HCT116 (cell line): ENCODE measurements around the gene USP36. TPM values are rescaled to one million over a fixed set of nuclear protein-coding genes. Genes with fewer than 3 reads are reported as not detected.

Source experiments
- ATAC-seq: fragments of 200-7000 bp; cut with Tn5 transposase; 2 replicates; pipeline ENCODE4 v1.9.1; 2020; ENCODE audit warnings: mild to moderate bottlenecking, moderate library complexity
- BruUV-seq: library from RNA; stranded (reverse); fragments of 400-500 nt; replicated peaks from 2 replicates; lab custom pipeline; 2021; lab: Mats Ljungman, UMichigan
- CTCF ChIA-PET: fragments of 300-600 bp; sonication (Branson Sonifier 250); formaldehyde crosslinking; loops from one replicate; lab custom pipeline; 2021; ENCODE audit warnings: antibody characterized with exemption; lab: Charles Lee
- POLR2A ChIA-PET: fragments of 300-600, 350-600 bp; sonication (Branson Sonifier 250); formaldehyde crosslinking; loops from one replicate; lab custom pipeline; 2021; ENCODE audit warnings: antibody characterized with exemption; lab: Charles Lee
- RAD21 ChIA-PET, 2 experiments: fragments of 300-600 bp; sonication (Branson Sonifier 250); formaldehyde crosslinking; loops; one replicate each; lab custom pipeline; 2023; ENCODE audit warnings: low total read pairs in 2 of 2; ENCODE audit not compliant: uncharacterized antibody in 2 of 2, unreplicated experiment in 2 of 2, low non-redundant PET in 1 of 2; lab: Charles Lee
- DNase-seq: peaks from one replicate; pipeline ENCODE4 v3.0.0-alpha.2; 2010; ENCODE audit warnings: low read depth, low spot score
- H2AFZ ChIP-seq: fragments of 200-600 bp; shearing (Covaris generic), sonication (generic); 2 replicates; pipeline ENCODE4 v1.6.1; 2017; ENCODE audit warnings: low read depth, mixed run types, mixed read lengths, antibody characterized with exemption, low read length; ENCODE audit not compliant: poor library complexity, severe bottlenecking
- H3K27ac ChIP-seq: 2 replicates; pipeline ENCODE4 v1.5.1; 2012; ENCODE audit warnings: low read depth, low read length
- H3K27me3 ChIP-seq: fragments of 200-600 bp; sonication (generic); 2 replicates; pipeline ENCODE4 v1.6.1; 2016; ENCODE audit warnings: mixed run types, low read length, mixed read lengths; ENCODE audit not compliant: insufficient read depth
- H3K36me3 ChIP-seq, 2 experiments: fragments of 200-500 bp in 1 of 2; fragments of 200-600 bp in 1 of 2; sonication (Bioruptor generic) in 1 of 2; sonication (generic) in 1 of 2; 2 replicates each; pipeline versions ENCODE4 v1.5.1 to v1.6.1; 2014 to 2016; ENCODE audit warnings: low read length in 2 of 2, inconsistent platforms in 1 of 2, mixed read lengths in 1 of 2, mixed run types in 1 of 2; ENCODE audit not compliant: insufficient read depth in 2 of 2, control insufficient read depth in 1 of 2
- H3K4me1 ChIP-seq, 2 experiments: fragments of 200-600 bp in 1 of 2; sonication (generic) in 1 of 2; 2 replicates each; pipeline versions ENCODE4 v1.5.1 to v1.6.1; 2012 to 2017; ENCODE audit warnings: low read length in 2 of 2, inconsistent platforms in 1 of 2, mild to moderate bottlenecking in 1 of 2, mixed read lengths in 1 of 2, mixed run types in 1 of 2, moderate library complexity in 1 of 2; ENCODE audit not compliant: insufficient read depth in 2 of 2, control insufficient read depth in 1 of 2
- H3K4me2 ChIP-seq: fragments of 200-600 bp; sonication (generic); 2 replicates; pipeline ENCODE4 v1.6.1; 2017; ENCODE audit warnings: mixed run types, low read length, mixed read lengths
- H3K4me3 ChIP-seq, 2 experiments: fragments of 200-600 bp in 1 of 2; sonication (generic) in 1 of 2; replicated peaks in 1 of 2; 2 replicates each; pipeline ENCODE4 v1.5.1; 2011 to 2016; ENCODE audit warnings: low read length in 2 of 2, control low read depth in 1 of 2, low read depth in 1 of 2, mild to moderate bottlenecking in 1 of 2, mixed read lengths in 1 of 2, mixed run types in 1 of 2
- H3K79me2 ChIP-seq: fragments of 200-600 bp; sonication (generic); 2 replicates; pipeline ENCODE4 v1.6.1; 2017; ENCODE audit warnings: mild to moderate bottlenecking, mixed run types, low read length, moderate library complexity, mixed read lengths; ENCODE audit not compliant: insufficient read depth
- H3K9ac ChIP-seq: fragments of 200-600 bp; sonication (generic); 2 replicates; pipeline ENCODE4 v1.6.1; 2016; ENCODE audit warnings: low read length, mixed read lengths
- H3K9me2 ChIP-seq: fragments of 200-600 bp; sonication (generic), shearing (Covaris generic); 2 replicates; pipeline ENCODE4 v1.6.1; 2017; ENCODE audit warnings: mixed run types, mild to moderate bottlenecking, moderate library complexity; ENCODE audit not compliant: insufficient read depth
- H3K9me3 ChIP-seq, 2 experiments: fragments of 200-500 bp in 1 of 2; fragments of 200-600 bp in 1 of 2; sonication (Bioruptor generic) in 1 of 2; sonication (generic) in 1 of 2; 2 replicates each; pipeline ENCODE4 v1.6.1; 2014 to 2017; ENCODE audit warnings: low read length in 2 of 2, mixed read lengths in 2 of 2, inconsistent platforms in 1 of 2, low read depth in 1 of 2, mild to moderate bottlenecking in 1 of 2, mixed run types in 1 of 2, moderate library complexity in 1 of 2; ENCODE audit not compliant: control insufficient read depth in 1 of 2, insufficient read depth in 1 of 2
- H4K20me1 ChIP-seq: fragments of 200-600 bp; sonication (generic), shearing (Covaris generic); 2 replicates; pipeline ENCODE4 v1.6.1; 2017; ENCODE audit warnings: mixed run types, mild to moderate bottlenecking, moderate library complexity; ENCODE audit not compliant: insufficient read depth
- ATF3 ChIP-seq: IDR thresholded peaks from 2 replicates; pipeline ENCODE4 v1.6.1; 2012
- CBX3 ChIP-seq: IDR thresholded peaks from 2 replicates; pipeline ENCODE4 v1.6.1; 2012; ENCODE audit warnings: low read depth
- CEBPB ChIP-seq: IDR thresholded peaks from 2 replicates; pipeline ENCODE4 v1.6.1; 2012; ENCODE audit warnings: low read depth
- CTCF ChIP-seq, 3 experiments: fragments of 200-600 bp in 1 of 3; sonication (generic) in 1 of 3; IDR thresholded peaks in 2 of 3; conservative IDR thresholded peaks in 1 of 3; 2 replicates each; pipeline ENCODE4 v1.5.1; 2012 to 2017; ENCODE audit warnings: low read depth in 2 of 3, low read length in 2 of 3, antibody characterized with exemption in 1 of 3, borderline replicate concordance in 1 of 3, control low read depth in 1 of 3, mild to moderate bottlenecking in 1 of 3, mixed read lengths in 1 of 3, mixed run types in 1 of 3, moderate library complexity in 1 of 3; ENCODE audit not compliant: insufficient read depth in 1 of 3
- EGR1 ChIP-seq: IDR thresholded peaks from 2 replicates; pipeline ENCODE4 v1.6.1; 2012; ENCODE audit warnings: low read depth
- ELF1 ChIP-seq: IDR thresholded peaks from 2 replicates; pipeline ENCODE4 v1.6.1; 2012; ENCODE audit warnings: low read depth, borderline replicate concordance
- EZH2 ChIP-seq: fragments of 200-600 bp; sonication (generic); IDR thresholded peaks from 2 replicates; pipeline ENCODE4 v1.6.1; 2017; ENCODE audit warnings: antibody characterized with exemption, mixed run types
- EZH2phosphoT487 ChIP-seq: fragments of 200-600 bp; IDR thresholded peaks from 2 replicates; pipeline ENCODE4 v1.6.1; 2018; ENCODE audit warnings: antibody characterized with exemption, borderline replicate concordance
- FOSL1 ChIP-seq: IDR thresholded peaks from 2 replicates; pipeline ENCODE4 v1.6.1; 2012; ENCODE audit warnings: low read depth
- JUND ChIP-seq: IDR thresholded peaks from 2 replicates; pipeline ENCODE4 v1.6.1; 2012
- POLR2A ChIP-seq: IDR thresholded peaks from 2 replicates; pipeline ENCODE4 v1.7.0; 2011; ENCODE audit warnings: borderline replicate concordance; ENCODE audit not compliant: insufficient read depth, insufficient read length; ENCODE audit errors: extremely low read depth
- RAD21 ChIP-seq: IDR thresholded peaks from 2 replicates; pipeline ENCODE4 v1.6.1; 2012; ENCODE audit warnings: low read depth, mild to moderate bottlenecking
- REST ChIP-seq: IDR thresholded peaks from 2 replicates; pipeline ENCODE4 v1.6.1; 2012; ENCODE audit warnings: low read depth
- SIN3A ChIP-seq: IDR thresholded peaks from 2 replicates; pipeline ENCODE4 v1.6.1; 2012; ENCODE audit warnings: low read depth
- SRF ChIP-seq: IDR thresholded peaks from 2 replicates; pipeline ENCODE4 v1.6.1; 2012; ENCODE audit warnings: low read depth
- YY1 ChIP-seq: IDR thresholded peaks from 2 replicates; pipeline ENCODE4 v1.6.1; 2011; ENCODE audit warnings: low read length, low read depth, moderate library complexity, mild to moderate bottlenecking; ENCODE audit not compliant: insufficient replicate concordance; ENCODE audit errors: extremely low read depth
- ZNF274 ChIP-seq: fragments of 200-500 bp; sonication (Bioruptor generic); IDR thresholded peaks from 2 replicates; pipeline ENCODE4 v1.6.1; 2014; ENCODE audit warnings: mild to moderate bottlenecking, low read depth, low read length, inconsistent platforms
- intact Hi-C: fragments of 100-400 bp; cut with micrococcal nuclease; formaldehyde crosslinking; loops from 2 replicates; pipeline ENCODE4 v1.10.0; 2022
- total RNA-seq: library from RNA; stranded (reverse); gene quantifications from one replicate; pipeline ENCODE4 v1.2.1, GENCODE V29; 2021; ENCODE audit not compliant: unreplicated experiment
- TF ChIP-seq, protein P1 (sequence below): IDR thresholded peaks from 2 replicates; pipeline ENCODE4 v1.6.1; 2012

USP36 gene
- total RNA-seq, 1 experiment from 2014 or later, result 104 TPM

- peaks cover 3 to 10% of the 10 kb centered on the region in 2 experiments; a peak in 2 of 4 replicates for H3K4me1 ChIP-seq
- CTCF ChIA-PET, result no interaction called here
- BruUV-seq, result no TSS peak
Observed at GRCh38 chr17:78751447-78752161, 89.0 kb downstream of the USP36 start.

More at GRCh38 chr17:78751447-78752161, 89.0 kb downstream of the USP36 start:
- no peak for DNase-seq
- no peak overlapping the region for H3K27ac ChIP-seq
- TF ChIP-seq CEBPB, result no peak
- TF ChIP-seq POLR2A, result no peak
- TF ChIP-seq YY1, result no peak
- no peak for TF ChIP-seq EZH2
- TF ChIP-seq REST, result no peak
- TF ChIP-seq CBX3, result no peak
- TF ChIP-seq JUND, result no peak
- no peak for TF ChIP-seq FOSL1
- no peak for TF ChIP-seq SRF
- no peak for TF ChIP-seq EZH2phosphoT487
- no peak for TF ChIP-seq ELF1
- TF ChIP-seq, protein P1, sequence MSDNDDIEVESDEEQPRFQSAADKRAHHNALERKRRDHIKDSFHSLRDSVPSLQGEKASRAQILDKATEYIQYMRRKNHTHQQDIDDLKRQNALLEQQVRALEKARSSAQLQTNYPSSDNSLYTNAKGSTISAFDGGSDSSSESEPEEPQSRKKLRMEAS, result no peak
- no peak for TF ChIP-seq ZNF274
- TF ChIP-seq RAD21, result no peak
- no peak for TF ChIP-seq EGR1
- TF ChIP-seq CTCF (IDR thresholded peaks at IDR 0.05 in 2 of 3, conservative IDR thresholded peaks at IDR 0.05 in 1 of 3; ENCODE audit: borderline replicate concordance in 1 of 3, insufficient read depth in 1 of 3, low read depth in 2 of 3, low read length in 2 of 3), result no peak
- TF ChIP-seq SIN3A, result no peak
- no peak for TF ChIP-seq ATF3
- TF ChIP-seq, all 23 proteins: peak for 0
- no peak overlapping the region for H3K4me3 ChIP-seq
- H4K20me1 ChIP-seq, result no peaks in the 10 kb centered on the region; the same call in 1 of the 2 replicates
- ChIA-PET POLR2A (no interaction called here), RAD21 (no interaction called here)
- no peaks in the 10 kb centered on the region for H3K9me2 ChIP-seq
- H3K79me2 ChIP-seq, result peaks cover 23% of the 10 kb centered on the region
- ATAC-seq, result no peak
- H3K4me2 ChIP-seq, result no peak overlapping the region
- no peak overlapping the region for H2AFZ ChIP-seq
- H3K9ac ChIP-seq, result no peak overlapping the region
- H3K36me3 ChIP-seq, result no peaks in the 10 kb centered on the region
- intact Hi-C loops, result no loop called here
- H3K27me3 ChIP-seq, result no peaks in the 10 kb centered on the region
- no peaks in the 10 kb centered on the region for H3K9me3 ChIP-seq
